NOMO-1 (cell line): ENCODE results near the gene PIK3R5.

Source experiments
- DNase-seq, 2 experiments: peaks; one replicate each; lab custom pipeline; 2025; ENCODE audit not compliant: unreplicated experiment in 2 of 2; lab: John Stamatoyannopoulos, UW

The PIK3R5 gene

DNA sequence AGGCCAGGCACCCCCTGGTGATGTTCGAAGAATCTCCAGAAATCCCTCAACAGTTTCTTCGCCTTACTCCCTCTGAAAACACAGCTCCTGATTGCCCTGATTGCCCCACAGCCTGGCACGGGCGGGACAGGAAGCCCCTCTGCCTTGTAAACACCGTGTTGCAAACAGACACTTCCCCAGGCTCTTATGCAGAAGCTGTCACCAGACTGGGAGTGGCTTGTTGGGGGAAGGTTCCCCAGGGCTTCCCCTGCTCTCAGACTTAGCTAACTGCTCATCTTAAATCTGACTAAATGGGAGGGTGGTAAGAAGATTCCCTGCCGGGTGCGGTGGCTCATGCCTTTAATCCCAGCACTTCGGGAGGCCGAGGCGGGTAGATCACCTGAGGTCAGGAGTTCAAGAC is 11.2 kb downstream of the PIK3R5 start:
- DNase-seq = peak; percentile 91 to 97

DNA sequence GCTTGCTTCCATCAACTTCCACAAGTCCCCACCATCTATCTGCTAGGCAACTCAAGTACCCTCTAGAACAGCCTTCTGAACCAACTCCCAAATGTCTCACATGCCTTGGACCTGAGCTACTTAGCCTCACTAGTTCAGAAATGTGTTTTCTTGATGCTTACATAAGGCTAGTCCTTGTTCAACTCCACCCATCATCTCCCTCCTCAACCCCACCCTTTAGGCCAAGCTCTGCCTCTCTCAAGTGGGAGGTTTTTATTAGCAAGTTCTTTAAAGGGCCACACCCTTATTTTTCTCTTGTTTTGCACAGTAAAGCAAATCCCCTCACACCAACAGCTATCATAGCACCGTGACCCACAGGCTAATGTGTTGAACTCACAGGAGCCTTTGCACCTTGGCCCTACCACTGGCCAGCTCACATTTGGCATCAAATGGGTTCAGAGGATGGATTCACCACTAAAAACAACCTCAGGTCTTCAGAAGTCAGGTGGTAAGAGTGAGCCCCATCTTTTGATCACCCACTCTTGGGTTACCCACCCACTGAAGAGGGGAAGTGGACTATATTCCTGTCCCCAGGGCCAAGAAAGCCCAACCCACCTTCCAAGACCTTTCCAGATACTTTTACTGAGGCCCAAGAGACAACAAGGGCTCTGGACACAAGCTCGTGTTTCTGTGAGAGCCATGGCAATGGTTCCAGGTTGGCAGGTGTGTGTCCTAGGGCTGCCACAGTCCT is 12.2 kb downstream of the PIK3R5 start:
- no peak for DNase-seq

- DNase-seq = no peak
These were observed 13.3 kb downstream of the PIK3R5 start for GRCh38 chr17:8952191-8952590.

DNA sequence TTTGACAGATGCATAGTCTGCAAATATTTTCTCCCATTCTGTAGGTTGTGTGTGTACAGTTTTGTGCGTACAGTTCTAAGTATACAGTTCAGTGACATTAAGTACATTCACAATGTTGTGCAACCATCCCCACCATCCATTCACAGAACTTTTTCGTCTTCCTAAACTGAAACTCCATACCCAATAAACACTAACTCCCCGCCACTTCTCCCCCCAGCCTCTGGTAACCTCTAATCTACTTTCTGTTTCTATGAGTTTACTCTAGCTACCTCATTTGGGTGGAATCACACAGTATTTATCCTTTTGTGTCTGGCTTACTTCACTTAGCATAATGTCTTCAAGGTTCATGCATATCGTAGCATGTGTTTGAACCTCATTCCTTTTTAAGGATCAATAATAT is 14.3 kb downstream of the PIK3R5 start:
- DNase-seq = no peak

DNA sequence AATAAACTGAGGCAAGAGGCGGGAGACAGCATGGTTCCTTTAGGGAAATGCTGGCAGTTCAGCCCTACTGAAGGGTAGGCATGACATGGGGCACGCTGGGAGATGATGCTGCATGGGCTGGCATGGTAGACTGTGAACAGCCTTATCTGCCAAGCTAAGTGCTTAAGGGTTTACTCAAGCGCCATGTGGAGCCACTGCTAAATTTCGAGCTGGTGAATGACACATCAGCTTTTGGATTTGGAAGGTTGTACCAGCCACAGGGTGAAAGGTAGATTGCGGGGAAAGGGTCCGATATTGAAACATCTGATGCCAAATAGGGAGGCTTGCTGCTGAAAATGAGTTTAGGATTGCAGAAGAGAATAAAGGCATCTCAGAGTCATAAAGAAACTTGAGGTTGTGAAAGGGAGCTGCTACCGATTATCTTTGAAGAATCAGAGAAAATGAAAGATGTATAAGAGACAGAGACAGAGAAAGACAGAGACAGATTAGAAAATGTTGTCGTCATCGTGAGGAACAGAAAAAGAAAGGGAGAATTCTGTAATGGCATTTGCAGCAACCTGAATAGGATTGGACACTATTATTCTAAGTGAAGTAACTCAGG is 16.3 kb downstream of the PIK3R5 start:
- DNase-seq = no peak

DNA sequence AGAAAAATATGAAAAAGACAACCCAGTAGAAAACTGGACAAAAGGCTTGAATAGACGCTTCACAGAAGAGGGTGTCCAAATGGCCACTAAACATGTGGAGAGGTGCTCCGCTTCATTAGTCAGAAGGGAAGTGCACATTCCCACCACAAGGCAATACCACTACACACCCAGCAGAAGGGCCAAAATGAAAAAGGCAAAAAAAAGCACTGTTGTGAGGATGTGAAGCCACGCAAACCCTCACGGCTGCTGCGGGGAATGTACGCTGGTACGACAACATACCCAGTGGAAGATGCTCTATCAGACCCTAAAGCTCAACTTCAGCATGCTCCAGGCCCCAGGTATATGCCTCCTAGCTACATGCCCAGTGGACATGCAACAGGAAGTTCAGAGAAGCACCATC is 17.0 kb downstream of the PIK3R5 start:
- no peak for DNase-seq

DNA sequence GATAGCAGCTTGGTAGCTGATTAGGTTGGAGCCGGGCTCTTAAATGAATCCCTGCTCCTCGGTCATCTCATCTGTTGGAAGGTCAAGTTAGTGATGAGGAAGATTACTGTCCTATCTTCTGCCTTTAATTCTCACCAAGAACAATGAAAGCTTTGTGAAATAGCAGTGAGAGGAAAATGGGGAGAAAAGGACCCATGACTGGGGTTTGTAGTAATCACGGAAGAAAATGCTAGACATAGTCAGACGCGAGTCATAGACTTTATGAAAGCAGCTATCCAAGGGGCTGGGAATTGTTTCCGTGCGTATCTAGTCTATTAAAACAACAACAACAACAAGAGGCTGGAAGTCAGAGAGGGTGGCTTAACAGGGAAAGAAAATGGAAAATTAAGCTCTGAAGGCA is 18.3 kb downstream of the PIK3R5 start:
- no peak for DNase-seq

GRCh38 chr17:8946476-8946875 is 19.0 kb downstream of the PIK3R5 start:
- no peak for DNase-seq

- DNase-seq = no peak
These were observed 19.4 kb downstream of the PIK3R5 start for GRCh38 chr17:8946071-8946470.

DNA sequence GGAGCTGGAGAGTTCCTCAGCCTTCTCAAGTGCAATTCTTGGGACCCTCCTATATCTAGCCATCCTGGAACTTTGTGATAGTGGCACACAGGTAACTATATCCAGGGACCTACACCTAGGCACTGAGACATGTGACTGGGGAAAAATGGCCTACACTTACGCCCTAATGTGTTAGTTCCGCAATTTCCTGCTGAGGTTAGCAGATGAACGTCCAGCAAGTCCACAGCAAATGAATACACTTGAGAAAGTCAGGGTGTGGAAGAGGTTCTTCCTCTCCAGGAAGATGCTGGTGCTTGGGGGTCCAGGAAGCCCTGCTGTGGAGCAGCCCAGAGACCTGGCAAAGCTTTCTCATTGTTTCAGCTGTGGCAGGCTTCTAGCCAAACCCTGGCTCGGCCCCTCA is 20.8 kb downstream of the PIK3R5 start:
- peak; percentile 21 to 38 for DNase-seq

DNA sequence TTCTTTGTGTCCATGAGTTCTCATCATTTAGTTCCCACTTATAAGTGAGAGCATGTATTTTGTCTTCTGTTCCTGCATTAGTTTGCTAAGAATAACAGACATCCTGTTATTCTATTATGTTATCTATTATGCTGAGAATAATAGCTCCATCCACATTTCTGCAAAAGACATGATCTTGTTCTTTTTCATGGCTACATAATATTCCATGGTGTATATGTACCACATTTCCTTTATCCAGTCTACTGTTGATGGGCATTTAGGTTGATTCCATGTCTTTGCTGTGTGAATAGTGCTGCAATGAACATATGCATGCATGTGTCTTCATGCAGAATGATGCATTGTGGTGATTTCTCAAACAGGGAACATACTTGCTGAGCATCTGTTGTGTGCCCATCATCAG is 21.4 kb downstream of the PIK3R5 start:
- DNase-seq = no peak

DNA sequence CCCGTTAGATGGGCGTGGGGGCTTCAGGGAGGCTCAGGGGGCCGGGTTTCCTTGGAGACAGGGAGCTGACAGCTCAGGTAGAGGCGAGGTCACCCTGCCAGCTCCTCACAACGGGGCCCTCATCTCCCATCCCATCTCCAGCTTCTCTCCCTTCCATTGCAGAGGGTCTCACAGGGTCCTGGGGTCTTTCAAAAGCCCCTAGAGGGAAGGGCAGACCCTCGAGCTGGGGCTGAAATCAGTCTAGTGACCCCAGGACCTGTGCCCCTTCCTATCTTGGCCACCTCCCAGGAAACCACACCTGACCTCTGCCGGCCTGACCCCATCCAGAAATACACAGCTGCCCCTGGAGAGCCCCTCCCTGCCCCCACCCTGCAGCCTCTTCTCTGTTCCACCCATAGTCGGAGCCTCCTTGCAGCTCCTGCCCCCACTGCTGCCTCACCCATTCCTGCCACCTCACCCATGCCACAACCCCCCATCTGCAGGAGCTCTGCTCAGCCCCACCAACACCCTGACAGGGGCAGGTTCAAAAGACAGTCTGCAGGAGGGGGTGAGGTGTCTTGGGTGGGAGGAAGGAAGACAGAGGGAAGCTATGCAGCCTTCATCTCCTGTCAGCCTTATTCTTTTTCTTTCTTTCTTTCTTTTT is 23.4 kb downstream of the PIK3R5 start:
- no peak for DNase-seq

DNA sequence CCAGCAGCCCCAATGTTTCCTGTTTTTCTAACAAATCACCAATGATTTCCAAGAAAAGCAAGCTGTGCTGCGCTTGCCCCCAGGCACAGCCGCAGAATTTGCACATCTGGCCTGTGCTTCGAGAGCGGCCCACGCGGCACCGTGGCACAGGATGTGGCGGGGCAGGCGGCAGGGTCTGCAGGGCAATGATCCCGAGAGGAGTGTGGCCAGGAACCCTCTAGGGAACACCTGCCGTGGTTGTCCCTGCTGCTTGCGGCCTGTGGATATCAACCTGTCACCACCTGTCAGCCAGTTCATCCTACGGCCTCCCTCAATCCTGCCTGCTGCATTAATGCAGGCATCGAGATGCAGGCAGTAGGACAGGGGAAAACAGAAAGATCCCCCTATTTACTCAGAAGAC is 24.0 kb downstream of the PIK3R5 start:
- DNase-seq = no peak

GRCh38 chr17:8940866-8941471 is 24.5 kb downstream of the PIK3R5 start:
- DNase-seq = no peak

GRCh38 chr17:8939496-8940334 is 25.8 kb downstream of the PIK3R5 start:
- no peak for DNase-seq

- DNase-seq = no peak
These were observed 26.6 kb downstream of the PIK3R5 start for GRCh38 chr17:8938933-8939332.

- peak; percentile 73 to 87 for DNase-seq
These were observed 30.3 kb downstream of the PIK3R5 start for GRCh38 chr17:8935191-8935590.

DNA sequence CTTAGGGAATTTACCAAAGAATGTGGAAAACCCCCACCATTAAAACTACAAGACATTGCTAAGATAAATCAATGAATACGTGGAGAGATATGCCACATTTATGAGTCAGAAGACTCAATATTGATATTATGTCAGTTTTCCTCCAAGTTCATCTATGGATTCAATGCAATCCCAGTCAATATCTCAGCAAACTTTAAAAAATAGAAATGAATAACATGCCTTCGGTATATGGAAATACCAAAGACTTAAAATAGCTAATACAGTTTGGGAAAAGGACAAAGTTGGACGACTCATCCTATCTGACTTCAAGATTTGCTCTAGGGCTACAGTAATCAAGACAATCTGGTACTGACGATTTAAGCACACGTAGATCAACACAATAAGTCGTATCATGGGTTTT is 31.2 kb downstream of the PIK3R5 start:
- DNase-seq = no peak

DNA sequence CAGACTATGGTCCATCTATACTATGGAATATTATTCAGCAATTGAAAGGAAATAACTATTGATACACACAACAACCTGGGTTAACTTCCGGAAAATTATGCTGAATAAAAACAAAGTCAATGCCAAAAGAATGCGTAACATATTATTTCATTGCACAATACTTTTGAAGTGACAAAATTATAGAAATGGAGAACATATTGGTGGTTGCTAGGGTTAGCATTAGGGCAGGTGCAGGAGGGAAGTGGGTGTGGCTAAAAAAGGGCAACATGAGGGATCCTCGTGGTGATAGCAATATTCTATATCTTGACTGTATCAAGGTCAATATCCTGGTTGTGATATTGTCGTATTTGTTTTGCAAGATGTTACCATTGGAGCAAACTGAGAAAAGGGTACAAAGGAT is 34.9 kb downstream of the PIK3R5 start:
- no peak for DNase-seq

DNA sequence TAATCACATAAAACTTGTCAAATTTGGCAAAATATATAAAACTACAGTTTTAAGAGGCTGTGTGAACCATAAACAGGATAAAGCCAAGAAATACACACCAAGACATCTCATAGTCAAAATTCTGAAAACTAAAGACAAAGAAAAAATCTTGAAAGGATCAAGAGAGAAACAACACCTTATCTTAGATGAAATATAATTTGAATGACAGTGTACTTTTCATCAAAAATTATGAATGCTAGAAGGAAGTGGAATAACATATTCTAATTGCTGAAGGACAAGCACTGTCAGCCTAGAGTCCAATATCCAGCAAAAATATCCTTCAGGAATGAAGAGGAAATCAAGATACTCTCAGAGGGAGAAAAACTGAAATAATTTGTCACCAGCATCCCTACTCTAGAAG is 37.2 kb downstream of the PIK3R5 start:
- no peak for DNase-seq

DNA sequence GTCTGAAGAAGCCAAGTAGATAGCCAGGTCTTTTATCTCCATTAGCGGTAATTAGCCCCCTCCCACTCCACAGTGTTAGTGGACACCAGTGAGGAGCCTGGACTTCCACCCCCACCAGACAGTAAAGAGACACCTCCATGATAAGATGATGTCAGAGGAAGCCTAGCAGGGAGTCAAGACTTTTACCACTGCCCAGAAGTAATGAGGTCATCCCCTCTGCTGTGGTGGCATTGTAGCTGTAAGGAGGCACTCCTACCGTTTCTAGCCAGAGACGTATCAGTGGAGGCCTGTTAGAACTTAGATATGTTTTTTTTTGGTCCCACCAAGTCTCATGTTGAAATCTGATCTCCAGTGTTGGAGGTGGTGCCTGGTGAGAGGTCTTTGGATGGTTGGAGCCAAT is 38.1 kb downstream of the PIK3R5 start:
- no peak for DNase-seq
